NCI-H2196 treated with DMSO at 0.1 percent for 48 hours (cell line): Measurements from ENCODE around the gene LPCAT1.

Experiments used
- DNase-seq: peaks from one replicate; lab custom pipeline; 2025; ENCODE audit not compliant: unreplicated experiment; lab: John Stamatoyannopoulos, UW

Gene LPCAT1

DNA sequence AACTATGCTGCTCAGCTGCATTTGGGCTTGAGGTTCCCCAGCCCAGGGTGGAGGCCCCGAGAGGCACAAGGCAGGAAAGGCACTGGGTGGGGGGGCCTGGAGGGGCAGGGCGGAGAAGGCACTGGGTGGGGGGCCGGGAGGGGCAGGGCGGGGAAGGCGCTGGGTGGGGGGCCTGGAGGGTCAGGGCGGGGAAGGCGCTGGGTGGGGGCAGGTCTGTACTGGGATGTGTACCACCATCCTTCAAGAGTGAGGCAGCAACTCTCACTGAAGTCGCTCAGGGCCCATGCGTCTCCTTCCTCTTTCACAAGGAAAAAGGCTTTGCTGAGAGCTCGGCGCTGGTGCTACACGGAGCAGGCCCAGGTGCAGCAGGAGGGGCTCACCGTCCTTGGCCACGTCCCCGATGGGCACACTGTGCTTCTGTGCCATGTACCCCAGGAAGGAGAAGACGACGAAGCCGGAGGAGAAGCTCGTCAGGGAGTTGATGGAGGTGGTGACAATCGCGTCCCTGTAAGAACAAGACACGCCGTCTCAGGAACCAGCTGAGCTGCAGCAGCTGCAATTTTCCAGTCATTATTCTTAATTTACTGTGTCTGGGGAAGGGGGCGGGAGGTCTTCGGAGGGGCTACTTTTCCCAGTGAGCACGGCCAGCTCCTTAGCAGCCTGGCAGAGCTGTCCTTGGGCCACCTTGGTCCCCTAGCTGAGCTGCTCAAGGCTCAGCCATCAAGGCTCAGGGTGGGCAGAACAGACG, 109.3 kb downstream of the LPCAT1 start:
- no peak for DNase-seq

GRCh38 chr5:1413611-1414241, 110.0 kb downstream of the LPCAT1 start:
- no peak for DNase-seq

DNA sequence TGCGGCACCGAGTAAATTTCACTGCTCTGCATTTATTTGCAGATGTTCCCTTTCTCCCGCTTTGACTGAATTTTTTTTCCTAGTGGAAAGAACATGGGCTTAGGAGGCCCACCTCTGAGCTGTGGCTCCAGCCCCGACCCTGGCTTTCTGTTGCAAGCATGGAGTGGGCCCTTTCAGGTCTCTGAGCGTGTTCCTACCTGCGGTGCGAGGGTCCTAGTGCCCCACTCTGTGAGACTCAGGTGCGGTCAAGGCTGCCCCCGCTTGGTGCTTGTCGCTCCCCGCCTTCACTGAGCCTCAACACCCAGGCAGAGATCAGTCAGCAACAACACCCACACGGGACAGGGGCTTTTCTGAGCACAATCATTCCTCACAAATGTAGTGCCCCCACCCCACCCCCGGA, 110.5 kb downstream of the LPCAT1 start:
- DNase-seq, result no peak

DNA sequence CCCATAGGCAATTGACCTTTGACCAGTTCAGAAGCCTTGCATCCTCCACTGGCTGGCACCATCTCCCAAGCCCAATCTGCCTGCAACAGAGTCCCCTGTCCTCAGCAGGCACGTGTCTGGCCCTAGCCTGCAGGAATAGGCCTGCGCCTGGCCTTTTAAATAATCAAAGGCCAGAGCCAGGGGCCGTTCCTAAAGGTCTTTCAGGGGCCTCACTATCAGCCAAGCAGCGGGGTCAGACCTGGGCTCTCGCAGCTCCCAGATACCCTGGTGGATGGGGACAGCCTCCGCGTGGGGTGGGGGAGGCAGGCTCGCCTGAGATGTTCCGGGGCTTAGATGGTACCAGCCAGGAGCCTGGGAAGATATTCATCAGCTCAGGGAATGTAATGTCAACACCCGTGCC, 111.1 kb downstream of the LPCAT1 start:
- DNase-seq, result no peak

DNA sequence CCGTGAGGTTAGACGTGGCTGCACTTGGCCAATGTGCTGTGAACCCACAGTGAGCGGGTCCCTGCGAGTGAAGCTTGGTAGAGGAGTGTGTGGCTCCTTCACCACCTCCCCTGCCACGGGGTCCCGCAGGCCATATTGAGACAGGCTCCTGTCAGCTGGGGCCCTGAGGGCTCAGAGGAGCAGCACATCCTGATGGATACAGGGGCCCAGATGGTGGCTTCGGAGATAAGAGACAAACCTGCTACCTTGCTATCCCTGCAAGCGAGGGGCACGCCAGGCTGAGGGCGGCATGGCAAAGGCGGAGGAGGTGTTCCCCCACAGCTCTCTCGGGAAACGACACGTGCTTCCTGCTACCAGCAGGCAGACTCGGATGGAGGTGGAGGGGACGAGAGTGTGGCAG, 111.6 kb downstream of the LPCAT1 start:
- DNase-seq, result no peak
